ENCODE results near the gene SLC9B1.

DNA sequence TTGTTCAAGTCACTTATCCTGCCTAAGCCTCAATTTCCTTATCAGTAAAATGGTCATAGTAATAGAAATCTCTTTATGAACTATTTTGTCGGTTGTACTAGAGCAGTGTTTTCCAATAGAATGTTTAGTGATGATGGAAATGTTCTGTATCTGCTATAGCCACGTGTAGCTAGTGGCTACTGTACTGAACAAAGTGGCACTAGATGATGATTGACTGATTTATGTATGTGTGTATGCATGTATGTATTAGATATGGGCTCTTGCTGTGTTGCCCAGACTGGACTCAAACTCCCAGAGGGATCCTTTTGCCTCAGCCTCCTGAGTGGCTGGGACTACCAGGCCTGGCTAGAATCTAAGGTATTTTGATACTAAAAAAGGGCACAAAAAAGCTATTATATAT, 24.7 kb upstream of the SLC9B1 start:
- TF ChIP-seq, protein P1, sequence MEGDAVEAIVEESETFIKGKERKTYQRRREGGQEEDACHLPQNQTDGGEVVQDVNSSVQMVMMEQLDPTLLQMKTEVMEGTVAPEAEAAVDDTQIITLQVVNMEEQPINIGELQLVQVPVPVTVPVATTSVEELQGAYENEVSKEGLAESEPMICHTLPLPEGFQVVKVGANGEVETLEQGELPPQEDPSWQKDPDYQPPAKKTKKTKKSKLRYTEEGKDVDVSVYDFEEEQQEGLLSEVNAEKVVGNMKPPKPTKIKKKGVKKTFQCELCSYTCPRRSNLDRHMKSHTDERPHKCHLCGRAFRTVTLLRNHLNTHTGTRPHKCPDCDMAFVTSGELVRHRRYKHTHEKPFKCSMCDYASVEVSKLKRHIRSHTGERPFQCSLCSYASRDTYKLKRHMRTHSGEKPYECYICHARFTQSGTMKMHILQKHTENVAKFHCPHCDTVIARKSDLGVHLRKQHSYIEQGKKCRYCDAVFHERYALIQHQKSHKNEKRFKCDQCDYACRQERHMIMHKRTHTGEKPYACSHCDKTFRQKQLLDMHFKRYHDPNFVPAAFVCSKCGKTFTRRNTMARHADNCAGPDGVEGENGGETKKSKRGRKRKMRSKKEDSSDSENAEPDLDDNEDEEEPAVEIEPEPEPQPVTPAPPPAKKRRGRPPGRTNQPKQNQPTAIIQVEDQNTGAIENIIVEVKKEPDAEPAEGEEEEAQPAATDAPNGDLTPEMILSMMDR (IDR thresholded peaks at IDR 0.05), result no peak
- TF ChIP-seq POLR2A (IDR thresholded peaks at IDR 0.05) (no peak), EP300 (IDR thresholded peaks at IDR 0.05) (no peak)

Measured in stomach (tissue), 4 donors.